Heart right ventricle (tissue), 16 donors: ENCODE data around the gene ANKRD6. TPM values are rescaled to one million over a fixed set of nuclear protein-coding genes. Genes with fewer than 3 reads are reported as not detected.

Experiments
- ATAC-seq, 8 donors: fragments of 200-7000 bp; cut with Tn5 transposase; one replicate each; pipeline ENCODE4 v1.9.1; 2020; ENCODE audit warnings: mild to moderate bottlenecking in 8 of 8, moderate library complexity in 8 of 8, moderate number of reproducible peaks in 1 of 8
- DNase-seq, 2 donors: peaks; one replicate each; pipeline ENCODE4 v3.0.0-alpha.2; 2020
- H3K27ac ChIP-seq, 10 donors: fragments of 200-600 bp; sonication (generic) in 2 of 10; one replicate each; pipeline versions ENCODE4 v1.5.0 to v1.8.0; 2020 to 2022; ENCODE audit warnings: mild to moderate bottlenecking in 3 of 10
- H3K27me3 ChIP-seq, 7 donors: fragments of 200-600 bp; one replicate each; pipeline ENCODE4 v1.8.0; 2021 to 2022; ENCODE audit warnings: mild to moderate bottlenecking in 2 of 7
- H3K36me3 ChIP-seq, 9 donors: fragments of 200-600 bp; sonication (generic) in 1 of 9; one replicate each; pipeline versions ENCODE4 v1.5.0 to v1.8.0; 2020 to 2022; ENCODE audit warnings: mild to moderate bottlenecking in 2 of 9
- H3K4me1 ChIP-seq, 9 donors: fragments of 200-600 bp; sonication (generic) in 1 of 9; one replicate each; pipeline versions ENCODE4 v1.5.0 to v1.8.0; 2020 to 2022; ENCODE audit warnings: mild to moderate bottlenecking in 4 of 9
- H3K4me3 ChIP-seq, 10 donors: fragments of 200-600 bp; sonication (generic) in 2 of 10; one replicate each; pipeline versions ENCODE4 v1.5.0 to v1.8.0; 2020 to 2022; ENCODE audit warnings: mild to moderate bottlenecking in 7 of 10, moderate library complexity in 2 of 10
- H3K9me3 ChIP-seq, 11 donors: fragments of 200-600 bp in 10 of 11; sonication (generic) in 2 of 11; one replicate each; pipeline versions ENCODE4 v1.5.0 to v1.8.0; 2013 to 2022; ENCODE audit warnings: mild to moderate bottlenecking in 2 of 11, control low read depth in 1 of 11, moderate library complexity in 1 of 11
- WGBS, 2 donors: extraction: QIAGEN DNeasy Blood & Tissue Kit; methylation state at CpG; one replicate each; pipeline ENCODE4 v1.1.7; 2013; ENCODE audit warnings: inconsistent platforms in 1 of 2; 5-methylcytosine and 5-hydroxymethylcytosine counted together
- intact Hi-C, 10 donors: fragments of 100-400 bp; cut with DNase I; formaldehyde crosslinking; loops; one replicate each; pipeline versions ENCODE4 v1.11.1 to v1.14.2; 2022
- polyA plus RNA-seq, 2 donors: library from polyadenylated mRNA; stranded (reverse); fragments of 200-250 nt; gene quantifications; one replicate each; pipeline ENCODE4 v1.2.3, GENCODE V29; 2013
- total RNA-seq, 10 donors: library from RNA; stranded (reverse); fragmentation: NEBNext Ultra II Directional in 3 of 10; extraction: Animal tissue kit (Norgen Biotek cat#: 25700) in 3 of 10; gene quantifications; one replicate each; pipeline versions ENCODE4 v1.2.1 to v1.2.4, GENCODE V29; 2021 to 2023
- TF ChIP-seq, protein P1 (sequence below), 9 donors: fragments of 200-600 bp; sonication (generic) in 2 of 9; IDR thresholded peaks; one replicate each; pipeline versions ENCODE4 v1.5.0 to v1.8.0; 2021 to 2022; ENCODE audit warnings: antibody characterized with exemption in 9 of 9, mild to moderate bottlenecking in 5 of 9, moderate library complexity in 1 of 9
- donor health status: Arrhythmogenic right ventricular cardiomyopathy.
- donor health status: ischemic (EF 13 %, LVEDD 7.1; RV severe dilation, severe dysfunction).
- donor health status: healthy with polysubstance abuse.
- donor health status: DM: no; HTN: yes; CAD: no.
- donor health status: DM: no; HTN: no; CAD: no.
- donor health status: ischemic (EF 25% LVEDD 6.9; RV normal size, moderate dysfunction).
- donor health status: ischemic (EF 25% LVEDD 5.7; RV mildly dilated, moderate dysfunction).
- donor health status: healthy.
- donor health status: DM: yes; HTN: yes; CAD: no.
- donor health status: Ischemic cardiomyopathy.
- donor health status: ischemic (EF 35%, LVEDD 5.7; RV mildly dilated, moderate dysfunction).
- donor health status: nonischemic (EF 11% LVEDD 7.7; RV severe dilation, severe dysfunction).
- donor health status: DM: yes; HTN: yes; CAD: no.
- donor health status: PGD.
- donor health status: ischemic (EF 29% LVEDD 5.4; RV normal size, mild dysfunction).
- donor health status: nonischemic (EF 23%, LVEDD 6.1; RV moderate dilation, normal function).

Gene ANKRD6
- total and polyA plus RNA-seq, 12 donors: 2.0 to 18.2 (median 9.6) TPM

DNA sequence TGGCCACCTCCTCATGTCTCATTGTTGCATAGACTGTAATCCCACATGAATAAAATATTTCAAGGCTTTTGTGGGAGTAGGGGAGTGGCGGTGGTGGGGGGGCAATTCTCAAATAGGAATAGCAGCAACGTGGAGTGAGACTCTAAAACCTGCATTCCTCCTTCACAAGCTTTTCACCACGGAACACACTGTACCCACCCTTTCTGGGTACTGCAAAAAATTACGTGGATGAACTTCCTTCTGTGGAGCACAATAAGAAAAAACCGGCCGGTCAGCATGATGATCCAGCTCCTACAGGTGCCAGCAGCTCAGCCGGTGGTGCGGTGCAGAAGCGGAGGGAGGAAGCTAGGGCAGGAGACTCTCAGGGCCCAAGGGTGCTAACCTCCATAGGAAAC lies 19.9 kb upstream of the ANKRD6 start:
- peak in 3 of 8 donors; percentile 4 to 12 (median 6) for ATAC-seq
- TF ChIP-seq, protein P1, sequence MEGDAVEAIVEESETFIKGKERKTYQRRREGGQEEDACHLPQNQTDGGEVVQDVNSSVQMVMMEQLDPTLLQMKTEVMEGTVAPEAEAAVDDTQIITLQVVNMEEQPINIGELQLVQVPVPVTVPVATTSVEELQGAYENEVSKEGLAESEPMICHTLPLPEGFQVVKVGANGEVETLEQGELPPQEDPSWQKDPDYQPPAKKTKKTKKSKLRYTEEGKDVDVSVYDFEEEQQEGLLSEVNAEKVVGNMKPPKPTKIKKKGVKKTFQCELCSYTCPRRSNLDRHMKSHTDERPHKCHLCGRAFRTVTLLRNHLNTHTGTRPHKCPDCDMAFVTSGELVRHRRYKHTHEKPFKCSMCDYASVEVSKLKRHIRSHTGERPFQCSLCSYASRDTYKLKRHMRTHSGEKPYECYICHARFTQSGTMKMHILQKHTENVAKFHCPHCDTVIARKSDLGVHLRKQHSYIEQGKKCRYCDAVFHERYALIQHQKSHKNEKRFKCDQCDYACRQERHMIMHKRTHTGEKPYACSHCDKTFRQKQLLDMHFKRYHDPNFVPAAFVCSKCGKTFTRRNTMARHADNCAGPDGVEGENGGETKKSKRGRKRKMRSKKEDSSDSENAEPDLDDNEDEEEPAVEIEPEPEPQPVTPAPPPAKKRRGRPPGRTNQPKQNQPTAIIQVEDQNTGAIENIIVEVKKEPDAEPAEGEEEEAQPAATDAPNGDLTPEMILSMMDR (IDR thresholded peaks at IDR 0.05): no peak
- H3K27me3 ChIP-seq: peaks cover 0 to 4% (median 0%) of the 10 kb centered on the region in 7 donors
- H3K9me3 ChIP-seq: no peaks in the 10 kb centered on the region
- peak overlapping the region in 9 of 10 donors; percentile 79 to 95 (median 90) for H3K27ac ChIP-seq
- peak overlapping the region in 9 of 10 donors; percentile 68 to 94 (median 81) for H3K4me3 ChIP-seq
- no peak for DNase-seq
- intact Hi-C loops: loop anchor here in 7 of 10 donors (5.0 kb wide), 2 partner anchors 36 to 41 kb away; no protein-coding TSS in a partner anchor
- peaks cover 4 to 42% (median 16%) of the 10 kb centered on the region in 9 donors for H3K4me1 ChIP-seq
- H3K36me3 ChIP-seq: no peaks in the 10 kb centered on the region
- 14 to 23% methylated on average over 9 of the region's 9 CpGs for WGBS, 2 donors

DNA sequence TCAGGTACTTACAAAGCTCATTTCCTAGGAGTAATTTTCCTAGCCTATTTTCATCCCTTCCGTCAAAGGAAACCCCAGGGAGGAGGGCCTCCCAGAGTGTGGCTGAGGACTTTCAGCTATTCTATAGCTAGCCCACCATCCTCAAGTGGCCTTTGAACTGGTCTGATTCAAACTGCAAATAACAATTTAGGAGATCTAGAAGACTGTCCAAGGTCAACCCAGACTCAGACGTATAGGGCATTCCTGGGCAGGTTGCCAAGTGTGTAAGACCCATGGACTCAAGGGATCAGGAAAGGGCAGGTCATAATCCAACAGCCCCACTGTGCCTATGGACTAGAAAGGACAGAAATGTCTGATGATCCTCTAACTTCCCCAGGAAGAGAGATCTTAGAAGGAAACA lies 18.7 kb upstream of the ANKRD6 start:
- intact Hi-C loops: loop anchor here in 7 of 10 donors (5.0 kb wide), 2 partner anchors 37 to 42 kb away; no protein-coding TSS in a partner anchor
- Histone ChIP-seq H3K27me3 (peaks cover 0 to 4% (median 0%) of the 10 kb centered on the region in 7 donors), H3K36me3 (no peaks in the 10 kb centered on the region), H3K9me3 (no peaks in the 10 kb centered on the region), H3K4me3 (no peak overlapping the region), H3K27ac (no peak overlapping the region), H3K4me1 (peaks cover 2 to 32% (median 14%) of the 10 kb centered on the region in 9 donors)
- ATAC-seq (no peak), DNase-seq (no peak)
- 13 to 49% methylated on average over 2 of the region's 2 CpGs for WGBS, 2 donors
- TF ChIP-seq, protein P1 (IDR thresholded peaks at IDR 0.05): no peak

DNA sequence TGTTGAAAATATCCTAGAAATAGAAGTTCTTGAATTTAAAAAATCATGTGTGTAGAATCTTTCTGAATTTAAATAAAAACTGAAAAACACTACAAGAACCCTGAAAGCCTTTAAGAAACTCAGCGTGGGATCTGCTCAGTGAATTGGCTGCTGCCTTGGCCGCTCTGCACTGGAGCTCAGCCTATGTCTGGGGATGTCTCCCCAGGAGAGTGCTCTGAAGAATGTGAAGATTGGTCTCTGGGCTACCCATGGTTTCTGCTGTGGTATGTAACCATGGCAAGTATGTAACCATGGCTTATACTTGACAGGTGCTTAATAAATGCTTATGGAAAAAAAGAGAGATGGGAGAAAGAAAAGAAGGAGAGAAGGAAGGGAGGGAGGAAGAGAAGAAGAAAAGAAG lies 17.8 kb upstream of the ANKRD6 start:
- TF ChIP-seq, protein P1 (IDR thresholded peaks at IDR 0.05): no peak
- no peak overlapping the region for H3K27ac ChIP-seq
- H3K4me3 ChIP-seq: no peak overlapping the region
- no peaks in the 10 kb centered on the region for H3K36me3 ChIP-seq
- DNase-seq: no peak
- intact Hi-C loops: no loop called here
- H3K9me3 ChIP-seq: no peaks in the 10 kb centered on the region
- H3K4me1 ChIP-seq: peaks cover 0 to 24% (median 12%) of the 10 kb centered on the region in 9 donors
- 92 to 94% methylated on average over 2 of the region's 2 CpGs for WGBS, 2 donors
- ATAC-seq: no peak
- H3K27me3 ChIP-seq: peaks cover 0 to 4% (median 0%) of the 10 kb centered on the region in 7 donors

DNA sequence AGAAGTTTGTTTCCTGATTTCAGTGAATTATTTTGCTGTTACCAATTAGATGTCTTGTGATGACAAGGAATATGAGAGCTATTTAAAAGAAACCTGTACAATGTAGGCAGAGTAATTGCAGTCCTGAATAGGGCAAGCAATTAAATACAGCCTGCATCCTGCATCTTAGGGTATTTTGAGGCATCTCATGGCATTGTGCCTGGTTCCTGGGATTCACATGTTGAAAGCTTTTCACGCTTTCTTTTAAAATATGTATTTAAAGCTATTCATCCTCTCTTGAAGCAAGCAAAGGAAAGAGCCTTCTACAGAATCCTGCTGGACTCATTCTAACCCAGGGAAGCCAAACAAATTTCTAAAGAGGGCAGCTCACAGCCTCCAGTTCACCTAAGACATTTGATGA lies 16.2 kb upstream of the ANKRD6 start:
- DNase-seq: no peak
- no peak overlapping the region for H3K4me3 ChIP-seq
- TF ChIP-seq, protein P1 (IDR thresholded peaks at IDR 0.05): no peak
- H3K4me1 ChIP-seq: peaks cover 0 to 12% (median 11%) of the 10 kb centered on the region in 9 donors
- intact Hi-C loops: no loop called here
- peaks cover 0 to 4% (median 0%) of the 10 kb centered on the region in 7 donors for H3K27me3 ChIP-seq
- no peak overlapping the region for H3K27ac ChIP-seq
- no peaks in the 10 kb centered on the region for H3K36me3 ChIP-seq
- no peaks in the 10 kb centered on the region for H3K9me3 ChIP-seq
- WGBS, 2 donors: 93 to 97% methylated on average over 1 of the region's 1 CpG
- ATAC-seq: no peak
